Amniotic epithelial cell (primary cell): ENCODE results near the gene GRIFIN.
A peak's percentile ranks its signal among the peaks of the same experiment; 100 is the strongest.
"Not testable (repeated sequence)": the region's sequence is repeated elsewhere in the genome, so short reads cannot be mapped to it uniquely, and the experiment has no call there.

Experiments
- DNase-seq: peaks from one replicate; pipeline ENCODE4 v3.0.0-alpha.2; 2010; ENCODE audit warnings: low read depth

Gene GRIFIN

DNA sequence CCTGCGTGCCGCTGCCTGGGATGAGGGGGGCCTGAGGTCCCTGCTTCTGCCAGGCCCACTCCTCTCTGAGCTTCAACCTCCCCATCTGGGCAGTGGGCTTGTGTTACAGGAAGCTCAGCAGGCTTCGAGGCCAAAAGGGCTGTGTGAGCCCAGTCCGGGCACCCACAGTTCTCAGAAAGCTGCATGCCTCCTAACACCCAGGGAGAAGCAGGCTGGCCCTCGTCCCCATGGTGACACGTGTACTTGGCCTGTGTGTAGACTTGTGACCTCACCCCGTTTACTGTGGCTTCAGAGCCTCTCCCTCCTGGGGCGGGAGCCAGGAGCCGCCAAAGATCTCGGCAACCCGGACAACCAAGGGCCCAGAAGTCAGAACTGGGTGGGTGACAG lies 2.2 kb upstream of the GRIFIN start:
- no peak for DNase-seq

DNA sequence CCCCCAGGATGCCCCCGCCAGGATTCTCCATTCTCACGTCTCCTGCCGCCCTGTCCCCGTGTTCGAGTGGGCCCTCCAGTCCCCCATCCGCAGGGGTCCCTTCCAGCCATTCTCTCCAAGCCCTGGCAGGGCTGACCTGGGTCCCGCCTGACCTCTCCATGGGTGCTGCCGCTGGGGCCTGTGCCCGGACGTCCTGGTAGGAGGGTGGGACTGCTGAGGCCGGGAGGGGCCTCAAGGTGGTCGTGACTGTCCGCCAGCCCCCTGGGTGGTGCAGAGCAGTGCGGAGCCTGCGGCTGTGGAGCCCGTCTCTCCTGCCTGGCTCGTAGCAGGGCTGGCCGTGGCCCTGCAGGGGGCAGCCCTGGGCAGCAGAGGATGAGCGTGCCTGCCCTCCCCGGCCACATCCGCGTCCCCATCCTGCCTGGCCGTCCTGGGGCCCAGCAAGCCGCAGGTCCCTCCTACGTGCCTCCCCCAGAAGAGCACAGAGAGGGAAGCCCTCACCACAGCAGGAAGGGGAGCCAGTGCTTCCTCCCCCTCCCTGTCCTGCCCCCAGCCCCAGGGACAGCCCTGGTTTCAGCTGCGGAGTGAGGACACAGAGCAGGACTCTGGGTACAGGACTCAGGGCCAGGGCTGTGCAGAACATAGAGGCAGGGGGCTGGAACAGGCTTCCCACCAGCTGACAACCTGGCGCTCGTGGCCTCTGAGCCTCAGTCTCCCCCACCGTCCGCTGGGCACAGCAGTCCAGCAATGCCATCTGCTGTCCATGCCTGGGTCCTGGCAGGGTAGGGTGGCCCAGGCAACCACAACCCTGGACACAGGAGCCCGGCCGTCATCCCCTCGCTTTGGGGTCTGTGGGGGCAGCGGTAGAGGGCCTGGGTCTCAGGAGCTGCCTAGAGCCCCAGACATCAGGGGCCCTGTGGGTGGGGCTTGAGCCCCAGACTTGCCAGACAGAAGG lies 1.5 kb upstream of the GRIFIN start:
- peak; percentile 22 for DNase-seq

DNA sequence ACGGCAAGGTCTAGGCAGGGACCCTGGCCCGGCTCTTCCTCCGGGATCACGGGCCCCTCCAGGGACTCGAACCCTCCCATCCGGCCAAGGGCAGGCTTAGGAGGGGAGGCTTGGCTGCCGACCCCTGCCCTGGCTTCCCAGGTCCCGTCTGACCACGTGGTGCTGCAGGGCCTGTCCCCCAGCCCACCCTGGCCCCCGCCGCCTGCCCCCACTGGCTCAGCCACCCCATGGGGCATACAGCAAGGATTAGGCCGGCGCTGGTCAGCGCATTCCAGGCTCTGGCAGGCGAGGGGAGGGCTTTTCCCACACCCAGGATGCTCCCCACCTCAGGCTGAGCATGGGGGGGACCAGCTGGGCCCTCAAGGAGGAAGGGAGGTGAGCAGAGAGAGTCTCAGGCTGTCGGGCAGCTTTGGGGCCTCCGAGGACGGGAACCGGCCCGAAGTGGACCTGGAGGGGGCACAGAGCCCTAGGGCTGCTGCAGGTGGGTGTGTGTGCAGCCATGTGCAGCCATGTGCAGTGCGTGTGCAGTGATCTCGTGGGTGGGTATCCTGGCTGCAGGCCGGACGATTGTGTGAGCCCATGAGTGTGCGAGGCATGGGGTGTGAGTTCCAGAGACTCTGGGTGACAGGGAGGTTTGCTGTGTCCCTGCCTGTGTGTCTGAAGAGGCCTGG lies 713 bp upstream of the GRIFIN start:
- no peak for DNase-seq

DNA sequence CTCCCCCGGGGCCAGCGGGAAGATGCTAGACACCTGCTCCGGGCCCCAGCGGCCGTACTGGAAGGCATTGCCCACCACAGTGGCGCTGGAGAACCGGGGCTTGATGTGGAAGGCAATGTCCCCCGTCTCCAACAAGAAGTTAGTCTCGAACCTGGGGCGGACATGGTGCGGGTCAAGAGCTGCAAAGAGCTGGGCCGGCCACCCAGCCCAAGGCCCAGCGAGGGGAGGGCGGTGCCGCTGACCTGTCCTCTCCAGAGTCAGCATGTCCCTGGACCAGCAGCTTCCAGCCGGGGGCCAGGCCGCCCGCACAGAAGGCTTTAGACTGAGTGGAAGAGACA lies 551 bp downstream of the GRIFIN start:
- DNase-seq = no peak

DNA sequence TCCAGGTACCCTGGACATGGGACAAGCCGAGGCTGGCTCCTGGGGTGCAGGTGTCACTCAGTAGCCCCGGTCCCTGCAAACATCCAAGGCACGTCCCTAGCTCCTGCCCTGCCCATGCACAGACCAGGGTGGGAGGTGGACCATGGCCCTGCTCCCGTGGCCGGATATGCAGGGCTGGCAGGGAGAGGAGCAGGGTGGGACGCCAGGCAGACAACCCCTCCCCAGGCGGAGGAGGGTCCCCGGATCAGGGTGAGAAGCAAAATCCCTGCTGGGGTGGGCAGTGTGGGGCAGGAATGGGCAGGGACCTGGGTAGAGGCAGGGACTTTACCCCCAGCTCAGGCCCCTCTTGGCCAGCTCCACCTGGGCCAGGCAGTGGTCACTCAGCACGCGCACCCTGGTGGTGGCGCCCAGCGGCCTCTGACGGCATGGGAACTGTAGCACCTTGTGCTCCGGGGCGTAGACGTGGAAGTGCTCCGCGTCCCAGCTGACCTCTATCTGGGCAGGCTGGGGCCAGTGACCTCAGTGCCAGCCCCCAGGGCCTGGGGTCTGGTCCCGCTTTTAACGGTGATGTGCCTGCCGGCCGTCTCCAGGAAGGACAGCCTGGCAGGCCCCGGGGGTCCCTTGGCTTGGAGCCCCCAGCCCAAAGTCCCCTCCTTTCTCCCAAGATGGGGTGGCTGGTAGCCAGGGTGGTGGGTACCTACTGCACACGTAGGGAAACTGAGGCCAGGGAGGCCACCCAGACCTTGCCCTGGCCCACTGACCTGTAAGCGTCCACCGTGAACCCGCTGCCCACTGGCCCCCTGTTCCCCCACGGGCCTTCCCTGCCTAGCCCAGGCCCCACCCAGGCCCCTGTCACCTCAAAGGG lies 1.2 kb downstream of the GRIFIN start:
- no peak for DNase-seq

DNA sequence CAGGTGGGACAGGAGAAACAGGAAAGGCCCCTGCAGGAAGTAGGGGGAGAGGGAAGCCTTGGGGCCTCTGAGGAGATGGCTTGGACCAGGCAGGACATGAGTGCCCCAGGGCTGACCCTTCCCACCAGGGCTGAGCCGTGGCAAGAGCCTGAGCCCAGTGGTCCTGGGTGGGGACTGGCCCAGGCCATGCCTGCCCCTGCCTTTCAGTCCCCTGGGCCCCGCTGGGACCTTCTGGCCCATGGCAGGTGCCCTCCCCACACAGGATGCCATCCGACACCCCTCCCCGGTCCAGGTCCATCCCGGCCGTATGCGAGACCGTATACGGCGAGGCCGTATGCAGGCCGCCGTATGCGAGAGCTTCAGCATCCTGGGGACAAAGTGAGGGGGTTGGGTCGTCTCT lies 2.0 kb downstream of the GRIFIN start:
- DNase-seq = no peak

DNA sequence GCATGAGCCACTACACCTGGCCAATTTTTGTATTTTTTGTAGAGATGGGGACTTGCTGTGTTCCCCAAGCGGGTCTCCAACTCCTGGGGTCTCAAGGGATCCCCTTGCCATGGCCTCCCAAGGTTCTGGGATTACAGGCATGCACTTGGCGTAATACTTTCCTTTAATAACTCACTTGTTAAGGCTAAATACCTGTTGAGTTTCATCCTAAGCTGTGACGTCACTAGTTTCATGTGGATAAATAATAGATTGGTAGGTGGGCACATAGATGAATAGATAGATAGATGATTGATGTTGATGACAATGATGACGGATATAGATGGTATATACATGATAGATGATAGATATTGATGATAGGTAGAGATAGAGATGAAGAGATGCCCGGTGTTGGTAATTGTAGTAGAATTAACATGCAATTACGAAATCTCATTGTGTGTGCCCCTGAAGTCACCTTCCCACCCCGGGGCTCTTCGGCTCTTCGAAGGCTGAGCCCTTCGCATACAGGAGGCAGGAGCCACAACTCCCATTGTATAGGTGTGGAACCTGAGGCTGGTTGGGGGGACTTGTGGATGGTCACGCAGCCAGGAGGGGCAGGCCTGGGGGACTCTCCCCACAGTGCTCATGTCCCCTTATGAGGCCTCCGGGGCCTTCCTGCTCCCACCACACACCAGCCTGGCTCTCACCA lies 2.6 kb downstream of the GRIFIN start:
- DNase-seq = no peak

DNA sequence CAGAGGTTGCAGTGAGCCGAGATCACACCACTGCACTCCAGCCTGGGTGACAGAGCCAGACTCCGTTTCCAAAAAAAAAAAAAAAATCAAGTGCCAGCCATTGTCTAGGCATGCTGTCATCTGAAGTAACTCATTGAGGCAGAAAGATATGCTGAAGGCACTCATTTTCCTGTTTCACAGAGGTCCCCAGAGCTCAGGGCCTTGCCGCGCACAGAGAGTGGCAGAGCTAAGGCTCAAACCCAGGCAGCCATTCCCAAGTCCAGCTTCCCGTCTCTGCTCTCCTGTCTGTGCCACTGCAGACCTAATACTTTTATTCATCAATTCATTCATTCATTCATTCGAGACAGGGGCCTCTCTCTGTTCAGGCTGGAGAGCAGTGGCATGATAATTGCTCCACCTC lies 3.5 kb downstream of the GRIFIN start:
- no peak for DNase-seq

DNA sequence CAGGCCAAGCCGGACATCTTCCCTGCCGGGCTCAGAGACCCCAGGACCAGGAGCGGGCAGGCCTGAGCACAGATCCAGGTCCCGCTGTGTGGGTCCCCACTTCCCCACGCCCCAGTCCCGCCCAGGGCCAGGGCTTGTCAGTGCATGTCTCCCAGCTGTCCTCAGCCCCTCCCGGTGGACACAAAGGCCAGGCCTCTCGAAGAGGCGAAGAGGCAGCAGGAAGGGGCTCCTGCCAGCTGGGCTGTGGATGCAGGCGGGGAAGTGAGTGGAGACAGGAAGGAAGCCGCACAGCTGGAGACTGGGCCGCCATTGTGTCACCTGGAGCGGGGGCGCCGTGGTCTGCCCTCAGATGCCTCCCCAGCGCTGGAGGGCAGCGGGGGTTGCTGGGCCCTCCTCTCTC lies 4.8 kb downstream of the GRIFIN start:
- DNase-seq = no peak

DNA sequence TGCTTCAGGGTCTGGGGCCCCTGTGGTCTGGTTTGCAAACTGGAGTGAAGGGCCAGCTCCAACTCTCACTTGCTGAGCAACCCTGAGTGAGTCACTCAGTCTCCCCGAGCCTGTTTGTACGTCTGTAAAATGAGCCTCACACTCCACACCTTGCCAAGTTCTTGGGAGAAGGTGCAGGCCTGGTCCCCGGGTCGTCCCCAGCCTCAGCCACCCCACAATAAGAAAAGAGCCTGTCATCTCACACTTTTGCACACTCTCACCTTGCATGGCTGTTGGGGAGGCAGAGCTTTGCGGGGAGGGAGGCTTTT lies 5.2 kb downstream of the GRIFIN start:
- DNase-seq = peak; percentile 27

DNA sequence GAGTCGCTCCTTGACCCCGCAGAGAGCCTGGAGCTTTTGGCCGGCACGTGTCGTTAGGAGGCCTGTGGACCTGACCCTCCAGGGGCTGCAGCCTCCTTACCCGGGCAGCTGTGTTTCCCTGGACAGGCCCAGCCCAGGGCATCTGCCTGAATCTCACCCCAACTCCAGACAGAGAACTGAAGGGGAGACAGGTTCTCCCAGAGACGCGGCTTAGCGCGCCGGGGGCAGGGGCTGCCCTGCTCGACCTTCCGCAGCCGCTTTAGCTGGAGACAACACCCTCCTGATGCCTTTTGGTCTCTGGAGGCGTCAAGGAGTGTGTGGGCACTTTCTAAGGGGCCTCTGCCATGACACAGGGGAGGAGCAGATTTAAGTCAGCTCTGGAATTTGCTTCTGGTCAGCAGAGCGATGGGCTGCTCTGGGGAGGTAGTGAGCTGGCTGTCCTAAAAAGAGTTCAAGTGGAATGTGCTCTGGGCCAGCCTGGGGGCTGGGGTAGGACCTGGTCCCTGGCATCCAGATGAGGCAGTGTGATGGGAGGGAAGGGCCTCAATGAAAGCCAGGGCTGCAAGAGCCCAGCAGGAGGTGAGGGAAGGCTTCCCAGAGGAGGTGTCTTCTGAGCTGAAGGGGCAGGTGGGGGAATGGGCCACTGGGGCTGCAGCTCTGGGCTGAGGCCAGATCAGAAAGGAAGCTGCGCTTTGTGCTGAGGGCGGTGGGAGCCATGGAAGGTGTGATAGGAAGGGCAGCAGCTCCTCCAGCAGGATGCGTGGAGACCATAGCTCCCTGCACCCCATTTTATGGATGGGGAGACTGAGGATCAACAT lies 5.8 kb downstream of the GRIFIN start:
- DNase-seq = no peak

DNA sequence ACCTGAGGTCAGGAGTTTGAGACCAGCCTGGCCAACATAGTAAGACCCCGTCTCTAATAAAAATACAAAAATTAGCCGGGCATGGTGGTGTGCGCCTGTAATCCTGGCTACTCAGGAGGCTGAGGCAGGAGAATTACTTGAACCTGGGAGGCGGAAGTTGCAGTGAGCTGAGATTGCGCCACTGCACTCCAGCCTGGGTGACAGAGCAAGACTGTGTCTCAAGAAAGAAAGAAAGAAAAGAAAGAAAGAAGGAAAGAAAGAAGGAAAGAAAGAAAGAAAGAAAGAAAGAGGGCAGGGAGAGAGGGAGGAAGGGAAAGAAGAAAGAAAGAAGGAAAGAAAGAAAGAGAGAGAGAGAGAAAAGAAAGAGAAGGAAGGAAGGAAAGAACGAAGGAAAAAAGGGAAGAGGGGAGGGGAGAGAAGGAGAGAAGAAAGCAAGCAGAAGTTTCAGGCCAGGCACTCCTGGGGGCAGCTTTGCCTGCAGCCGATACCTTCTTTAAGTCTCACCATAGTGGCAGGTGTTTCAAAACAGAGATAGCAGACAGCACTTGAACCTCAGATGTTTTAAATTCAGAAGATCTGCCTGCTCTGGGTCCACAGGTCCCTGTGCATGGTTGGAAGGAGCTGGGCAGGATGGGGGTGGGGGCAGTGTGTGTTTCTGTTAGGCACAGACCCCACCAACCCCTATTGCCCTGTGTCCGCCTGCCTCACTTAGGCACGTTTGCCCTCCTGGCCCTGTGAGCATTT lies 6.6 kb downstream of the GRIFIN start:
- DNase-seq = not testable (repeated sequence)

DNA sequence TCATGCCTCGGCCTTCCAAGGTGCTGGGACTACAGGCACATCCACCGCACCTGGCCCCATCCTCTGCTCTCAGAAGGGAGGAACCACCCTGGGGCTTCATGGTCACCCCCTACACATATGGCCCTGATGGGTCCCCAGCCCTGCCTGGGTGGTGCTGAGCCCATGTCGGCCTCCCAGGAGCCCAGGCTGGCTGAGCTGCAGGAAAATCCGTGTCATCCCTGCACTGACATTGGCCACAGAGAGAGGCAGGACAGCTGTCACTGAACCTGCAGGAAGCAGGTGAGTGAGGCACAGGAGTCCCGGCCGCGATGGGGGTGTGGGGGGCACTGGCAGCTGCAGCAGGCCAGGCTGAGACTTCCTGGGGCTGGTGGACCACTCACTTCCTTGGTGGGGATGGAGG lies 8.0 kb downstream of the GRIFIN start:
- no peak for DNase-seq

DNA sequence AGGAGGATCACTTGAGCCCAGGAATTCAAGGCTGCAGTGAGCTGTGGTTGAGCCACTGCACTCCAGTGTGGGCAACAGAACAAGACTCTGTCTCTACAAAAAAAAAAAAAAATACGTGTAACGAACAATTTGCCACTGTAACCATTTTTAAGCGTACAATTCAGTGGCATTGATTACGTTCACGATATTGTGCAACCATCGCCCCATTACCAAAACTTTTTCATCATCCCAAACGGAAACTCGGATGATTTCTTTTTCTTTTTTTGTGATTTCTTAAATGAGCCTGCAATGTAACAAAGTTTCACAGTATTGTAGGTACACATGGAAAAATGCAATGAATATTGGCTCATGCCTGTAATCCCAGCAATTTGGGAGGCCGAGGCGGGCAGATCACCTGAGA lies 9.5 kb downstream of the GRIFIN start:
- DNase-seq = no peak

DNA sequence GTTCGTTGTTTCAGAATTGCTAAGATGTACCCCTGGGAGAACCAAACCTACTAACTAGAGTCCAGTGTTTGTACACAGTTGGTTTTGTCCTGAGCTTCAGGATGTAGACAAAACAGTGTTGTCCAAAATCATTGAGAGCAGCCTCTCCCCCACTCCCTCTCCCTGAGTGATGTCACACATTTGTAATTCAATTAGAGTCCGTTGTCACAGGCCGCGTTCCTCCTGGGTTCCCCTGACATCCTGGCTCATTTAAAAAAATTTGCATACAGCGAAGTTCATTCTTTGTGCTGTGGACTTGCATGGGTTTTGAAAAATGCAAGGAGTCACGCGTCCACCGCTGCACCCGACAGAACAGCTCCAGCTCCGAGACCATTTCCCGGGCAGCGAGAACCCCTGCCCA lies 10.3 kb downstream of the GRIFIN start:
- no peak for DNase-seq

DNA sequence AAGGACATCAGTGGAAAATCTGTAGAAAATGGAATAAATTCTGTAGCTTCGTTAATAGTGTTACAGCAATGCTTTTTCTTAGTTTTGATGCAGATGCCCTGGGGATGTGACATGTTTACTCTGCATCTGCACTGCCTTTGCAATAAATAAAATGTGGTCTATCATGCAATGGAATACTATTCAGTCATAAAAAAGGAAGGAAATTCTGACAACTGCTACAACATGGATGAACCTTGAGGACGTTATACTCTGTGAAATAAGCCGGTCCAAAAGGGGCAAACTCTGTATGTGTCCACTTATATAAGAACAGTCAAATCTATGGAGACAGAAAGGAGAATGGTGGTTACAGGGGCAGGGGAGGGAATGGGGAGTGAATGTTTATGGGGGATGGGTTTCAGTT lies 13.5 kb downstream of the GRIFIN start:
- DNase-seq = no peak

DNA sequence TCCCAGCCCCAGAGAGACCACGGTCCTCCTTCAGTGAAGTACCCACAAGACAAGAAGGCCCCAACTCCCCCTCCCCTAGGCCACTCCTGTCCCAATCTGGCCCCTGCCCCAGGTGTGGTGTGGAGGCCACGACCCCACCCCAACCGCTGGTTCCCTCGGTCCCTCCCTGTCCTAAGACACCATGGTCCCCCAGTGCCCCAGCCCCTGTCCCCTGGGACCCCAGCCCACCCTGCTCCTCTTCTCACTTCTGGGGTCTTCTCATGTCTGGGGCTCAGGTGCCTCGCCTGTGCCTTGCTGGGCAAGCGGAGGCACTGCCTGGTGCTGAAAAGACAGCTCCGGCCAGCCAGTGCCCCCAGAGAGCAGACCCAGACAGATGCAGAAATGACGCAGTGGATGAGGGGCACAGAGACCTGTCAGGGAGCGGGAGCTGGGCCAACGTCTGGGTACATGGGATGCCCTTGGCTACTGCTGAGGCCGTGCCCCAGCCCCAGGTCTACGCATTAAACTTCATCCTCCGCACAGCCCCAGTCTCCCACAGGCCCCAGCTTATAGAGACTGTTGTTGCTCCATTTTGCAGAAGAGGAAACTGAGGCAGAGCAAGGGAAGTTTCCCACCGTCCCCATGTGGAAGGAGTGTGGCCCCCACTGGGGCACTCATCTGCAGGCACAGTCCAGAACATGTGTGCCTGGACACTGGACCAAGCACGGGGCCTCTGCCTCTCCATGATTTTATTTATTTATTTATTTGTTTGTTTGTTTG lies 14.8 kb downstream of the GRIFIN start:
- no peak for DNase-seq

DNA sequence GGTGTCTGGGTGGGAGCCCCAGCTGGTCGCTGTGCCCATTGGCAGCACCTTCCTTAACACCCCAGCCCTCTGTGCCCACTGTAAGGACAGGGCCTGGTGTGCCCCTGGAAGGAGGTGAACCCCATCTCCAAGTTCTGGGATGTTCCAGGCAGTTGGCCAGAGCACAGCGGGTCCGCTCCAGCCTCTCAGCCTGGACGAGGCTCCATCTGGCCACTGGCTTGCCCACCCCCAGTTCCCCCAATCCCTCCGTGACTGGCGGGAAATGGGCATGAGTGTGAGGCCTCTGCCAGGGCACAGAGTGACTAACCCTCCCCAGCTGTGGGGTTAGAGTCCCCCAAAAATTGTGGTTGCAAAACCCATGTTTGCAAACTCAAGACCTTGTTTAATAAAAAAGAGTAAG lies 15.6 kb downstream of the GRIFIN start:
- no peak for DNase-seq

DNA sequence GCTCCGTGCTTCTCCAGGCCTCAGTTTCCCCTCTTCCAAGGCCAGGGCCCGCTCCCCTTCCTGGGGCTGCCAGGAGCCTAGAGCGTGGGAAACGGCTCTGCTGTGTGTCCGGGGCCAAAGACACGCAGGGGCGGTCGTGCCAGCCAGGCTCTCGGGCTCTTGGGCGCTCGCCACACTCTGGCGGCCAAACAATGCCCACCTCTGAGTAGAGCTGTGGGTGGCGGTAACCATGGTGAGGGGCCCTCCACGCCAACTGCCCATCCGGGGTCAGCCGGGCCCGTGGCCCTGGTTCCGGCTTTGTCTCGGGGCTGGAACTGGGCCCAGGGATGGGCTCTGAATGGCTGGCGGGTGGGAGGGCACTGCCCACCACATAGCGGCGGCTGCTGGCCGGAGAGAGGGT lies 16.0 kb downstream of the GRIFIN start:
- DNase-seq = no peak

DNA sequence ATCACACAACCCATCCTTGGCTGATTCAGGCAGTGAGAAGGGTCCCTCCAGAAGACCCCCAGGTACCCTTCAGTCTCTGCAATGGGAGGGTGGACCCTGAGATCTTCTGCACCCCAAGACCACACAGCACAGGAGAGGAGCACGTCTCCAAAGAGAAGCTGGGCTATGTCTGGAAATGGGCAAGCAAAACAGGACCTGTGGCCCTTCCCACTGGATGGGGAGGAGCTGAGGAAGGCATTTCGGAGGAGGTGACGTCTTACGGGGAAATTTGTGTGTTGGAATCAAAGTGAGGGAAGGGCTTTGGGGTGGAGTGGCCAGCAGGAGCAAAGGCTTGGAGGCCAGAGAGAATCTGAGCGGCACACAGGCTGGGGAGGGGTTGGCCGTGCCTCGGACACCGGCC lies 16.5 kb downstream of the GRIFIN start:
- DNase-seq = no peak
